Upper lobe of right lung (tissue), 1 donor: Measurements from ENCODE around the gene CRYGB. TPM values are rescaled to one million over a fixed set of nuclear protein-coding genes. Genes with fewer than 3 reads are reported as not detected.
"Not testable (repeated sequence)": the region's sequence is repeated elsewhere in the genome, so short reads cannot be mapped to it uniquely, and the experiment has no call there.

Experiments used
- ATAC-seq: fragments of 200-7000 bp; cut with Tn5 transposase; one replicate; pipeline ENCODE4 v1.9.1; 2020; ENCODE audit warnings: mild to moderate bottlenecking, moderate library complexity
- DNase-seq: peaks from one replicate; pipeline ENCODE4 v3.0.0-alpha.2; 2020
- H3K27ac ChIP-seq: fragments of 200-600 bp; one replicate; pipeline ENCODE4 v1.8.0; 2022
- H3K27me3 ChIP-seq: fragments of 200-600 bp; one replicate; pipeline ENCODE4 v1.8.0; 2022; ENCODE audit warnings: mild to moderate bottlenecking
- H3K36me3 ChIP-seq: fragments of 200-600 bp; one replicate; pipeline ENCODE4 v1.8.0; 2022
- H3K4me1 ChIP-seq: fragments of 200-600 bp; one replicate; pipeline ENCODE4 v1.8.0; 2022
- H3K4me3 ChIP-seq: fragments of 200-600 bp; one replicate; pipeline ENCODE4 v1.8.0; 2022; ENCODE audit warnings: mild to moderate bottlenecking
- H3K9me3 ChIP-seq: fragments of 200-600 bp; one replicate; pipeline ENCODE4 v1.8.0; 2022
- intact Hi-C: fragments of 100-400 bp; cut with DNase I; formaldehyde crosslinking; loops from one replicate; pipeline ENCODE4 v1.11.0; 2022
- total RNA-seq: library from RNA; stranded (reverse); fragmentation: NEBNext Ultra II Directional; extraction: Animal tissue kit (Norgen Biotek cat#: 25700); gene quantifications from one replicate; pipeline ENCODE4 v1.2.1, GENCODE V29; 2021
- TF ChIP-seq, protein P1 (sequence below): fragments of 200-600 bp; IDR thresholded peaks from one replicate; pipeline ENCODE4 v1.8.0; 2022; ENCODE audit warnings: antibody characterized with exemption
- donor health status: DM: no; HTN: yes; CAD: no; lungs with severe emphysema.

The CRYGB gene
- total RNA-seq, 1 donor from 2014 or later, result not detected

DNA sequence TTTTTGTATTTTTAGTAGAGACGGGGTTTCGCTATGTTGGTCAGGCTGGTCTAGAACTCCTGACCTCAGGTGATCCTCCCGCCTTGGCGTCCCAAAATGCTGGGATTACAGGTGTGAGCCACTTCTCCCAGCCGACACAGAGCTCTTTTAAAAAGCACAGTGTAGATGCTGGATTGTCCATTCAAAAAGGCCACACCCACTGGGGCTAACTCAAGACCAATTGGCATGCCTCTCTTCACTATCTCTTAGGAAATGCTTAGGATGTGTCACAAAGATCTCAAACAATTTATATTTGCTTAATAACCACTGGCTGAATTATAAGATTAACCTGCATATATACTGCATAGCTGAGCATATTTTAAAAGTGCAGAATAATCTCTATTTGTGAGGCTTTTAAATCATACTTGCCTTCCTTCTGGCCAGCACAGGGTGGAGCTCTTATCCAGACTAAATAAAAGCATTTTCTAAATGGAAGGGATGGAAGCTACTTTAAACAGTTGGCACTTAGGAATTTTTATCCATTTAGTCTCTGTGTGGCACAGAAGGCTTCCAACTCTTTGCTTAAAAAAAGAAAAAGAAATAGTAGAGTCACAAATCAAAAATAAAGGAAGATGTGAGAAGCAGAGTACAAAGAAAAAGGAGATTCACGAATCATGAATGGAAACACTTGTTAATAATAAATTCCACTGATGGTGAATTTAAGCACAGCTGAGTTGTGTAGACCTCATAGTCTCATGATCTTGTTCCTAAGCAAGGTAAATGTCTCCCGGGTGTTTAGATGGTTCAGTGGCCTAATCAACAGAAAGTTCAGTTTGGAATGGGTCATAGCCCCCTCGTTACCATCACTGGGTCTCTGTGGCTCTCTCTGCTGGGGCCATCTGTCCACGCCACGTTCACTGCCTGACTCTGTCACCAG is 44.0 kb downstream of the CRYGB start:
- intact Hi-C loops, result no loop called here
- Histone ChIP-seq H3K4me3 (no peak overlapping the region), H3K36me3 (no peaks in the 10 kb centered on the region), H3K27me3 (no peaks in the 10 kb centered on the region), H3K4me1 (no peaks in the 10 kb centered on the region), H3K9me3 (no peaks in the 10 kb centered on the region), H3K27ac (no peak overlapping the region)
- TF ChIP-seq, protein P1, sequence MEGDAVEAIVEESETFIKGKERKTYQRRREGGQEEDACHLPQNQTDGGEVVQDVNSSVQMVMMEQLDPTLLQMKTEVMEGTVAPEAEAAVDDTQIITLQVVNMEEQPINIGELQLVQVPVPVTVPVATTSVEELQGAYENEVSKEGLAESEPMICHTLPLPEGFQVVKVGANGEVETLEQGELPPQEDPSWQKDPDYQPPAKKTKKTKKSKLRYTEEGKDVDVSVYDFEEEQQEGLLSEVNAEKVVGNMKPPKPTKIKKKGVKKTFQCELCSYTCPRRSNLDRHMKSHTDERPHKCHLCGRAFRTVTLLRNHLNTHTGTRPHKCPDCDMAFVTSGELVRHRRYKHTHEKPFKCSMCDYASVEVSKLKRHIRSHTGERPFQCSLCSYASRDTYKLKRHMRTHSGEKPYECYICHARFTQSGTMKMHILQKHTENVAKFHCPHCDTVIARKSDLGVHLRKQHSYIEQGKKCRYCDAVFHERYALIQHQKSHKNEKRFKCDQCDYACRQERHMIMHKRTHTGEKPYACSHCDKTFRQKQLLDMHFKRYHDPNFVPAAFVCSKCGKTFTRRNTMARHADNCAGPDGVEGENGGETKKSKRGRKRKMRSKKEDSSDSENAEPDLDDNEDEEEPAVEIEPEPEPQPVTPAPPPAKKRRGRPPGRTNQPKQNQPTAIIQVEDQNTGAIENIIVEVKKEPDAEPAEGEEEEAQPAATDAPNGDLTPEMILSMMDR, result no peak
- no peak for ATAC-seq
- no peak for DNase-seq

DNA sequence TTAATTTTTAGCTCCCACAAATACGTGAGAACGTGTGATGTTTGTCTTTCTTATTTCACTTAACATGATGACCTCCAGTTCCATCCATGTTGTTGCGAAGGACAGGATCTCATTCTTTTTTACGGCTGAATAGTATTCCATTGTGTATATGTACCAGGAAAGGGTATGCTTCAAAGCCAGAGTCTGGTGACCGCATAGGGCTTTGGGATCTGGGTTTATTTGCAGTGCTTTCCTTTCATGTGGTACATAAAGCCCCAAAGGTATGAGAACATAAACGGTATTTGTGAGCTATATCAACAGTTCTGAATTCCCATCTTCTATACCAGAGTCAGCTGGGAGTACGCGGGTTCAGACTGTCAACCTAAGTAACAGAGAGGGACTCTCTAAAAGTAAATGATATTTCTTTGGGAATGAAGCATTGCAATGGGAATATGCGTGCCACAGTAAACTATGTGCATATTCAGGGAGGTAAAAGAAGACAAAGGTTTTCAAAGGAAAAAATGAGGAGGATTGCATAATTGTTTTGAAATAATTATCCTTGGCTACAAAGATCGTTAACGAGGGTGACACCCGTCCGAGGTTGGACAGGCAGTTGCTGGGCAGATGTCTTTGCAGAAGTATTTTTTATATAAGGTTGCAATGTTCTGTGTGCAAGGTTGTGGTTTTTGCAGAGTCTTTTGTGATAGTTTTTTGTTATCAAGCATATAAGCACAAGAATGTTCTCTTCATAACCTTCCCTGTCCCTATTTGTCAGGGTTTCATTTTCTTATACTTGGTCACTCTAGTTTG is 46.1 kb downstream of the CRYGB start:
- H3K36me3 ChIP-seq, result no peaks in the 10 kb centered on the region
- H3K27ac ChIP-seq, result no peak overlapping the region
- H3K27me3 ChIP-seq, result no peaks in the 10 kb centered on the region
- DNase-seq (no peak), ATAC-seq (no peak)
- TF ChIP-seq, protein P1, result no peak
- H3K4me1 ChIP-seq, result no peaks in the 10 kb centered on the region
- intact Hi-C loops, result no loop called here
- no peak overlapping the region for H3K4me3 ChIP-seq
- H3K9me3 ChIP-seq, result no peaks in the 10 kb centered on the region

DNA sequence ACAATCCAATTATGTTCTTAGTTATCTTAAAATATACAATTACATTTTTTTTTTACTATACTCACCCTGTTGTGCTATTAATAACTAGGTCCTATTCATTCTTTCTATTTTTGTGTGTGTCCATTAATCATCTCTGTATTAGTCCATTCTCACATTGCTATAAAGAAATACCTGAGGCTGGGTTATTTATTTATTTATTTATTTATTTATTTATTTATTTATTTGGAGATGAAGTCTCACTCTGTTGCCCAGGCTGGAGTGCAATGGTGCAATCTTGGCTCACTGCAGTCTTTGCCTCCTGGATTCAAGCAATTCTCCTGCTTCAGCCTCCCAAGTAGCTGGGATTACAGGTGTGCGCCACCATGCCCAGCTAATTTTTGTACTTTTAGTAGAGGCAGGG is 47.3 kb downstream of the CRYGB start:
- ATAC-seq, DNase-seq, intact Hi-C loops: not testable (repeated sequence)

DNA sequence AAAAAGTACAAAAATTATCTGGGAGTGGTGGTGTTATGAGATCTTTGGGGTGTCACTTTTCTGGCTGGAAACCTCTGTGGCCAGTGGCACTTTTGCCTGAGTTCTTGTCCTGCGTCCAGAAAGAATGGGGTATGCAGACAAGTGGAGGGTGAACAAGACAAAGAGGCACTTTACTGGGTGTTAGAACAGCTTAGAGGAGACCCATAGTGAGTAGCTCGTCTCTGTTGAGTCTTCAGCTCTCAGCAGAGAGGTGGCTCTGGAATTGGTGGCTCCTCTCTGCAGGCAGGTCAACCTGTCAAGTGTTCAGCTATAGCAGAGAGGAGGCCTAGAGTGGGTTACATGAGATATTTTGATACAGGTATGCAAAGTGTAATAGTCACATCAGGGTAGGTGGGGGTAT is 47.7 kb downstream of the CRYGB start:
- Histone ChIP-seq H3K27ac (no peak overlapping the region), H3K27me3 (no peaks in the 10 kb centered on the region), H3K4me1 (no peaks in the 10 kb centered on the region), H3K9me3 (no peaks in the 10 kb centered on the region), H3K4me3 (no peak overlapping the region), H3K36me3 (no peaks in the 10 kb centered on the region)
- TF ChIP-seq, protein P1, result no peak
- DNase-seq, result no peak
- intact Hi-C loops, result no loop called here
- ATAC-seq, result no peak

More for the DNA sequence above, 47.3 kb downstream of the CRYGB start:
- not testable (repeated sequence) for H3K4me1 ChIP-seq, H3K4me3 ChIP-seq, H3K9me3 ChIP-seq, H3K36me3 ChIP-seq, H3K27me3 ChIP-seq, H3K27ac ChIP-seq

DNA sequence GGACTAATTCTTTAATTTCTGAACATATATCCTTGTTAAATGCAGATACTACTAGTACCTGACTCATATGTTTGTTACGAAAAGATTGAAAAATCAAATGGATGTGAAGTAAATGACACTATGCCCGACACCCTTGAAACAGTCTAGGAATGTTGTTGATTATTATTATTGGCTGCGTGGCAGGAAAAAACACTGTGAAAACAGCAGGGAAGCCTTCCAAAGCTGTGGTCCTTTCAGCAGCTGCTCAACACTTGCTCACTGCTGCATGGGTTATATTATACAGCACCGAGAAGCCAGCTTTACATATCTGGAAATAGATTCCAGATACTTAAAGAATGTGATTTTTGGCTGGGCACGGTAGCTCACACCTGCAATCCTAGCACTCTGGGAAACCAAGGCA is 48.2 kb downstream of the CRYGB start:
- TF ChIP-seq, protein P1, result no peak
- DNase-seq (no peak), ATAC-seq (no peak)
- intact Hi-C loops, result no loop called here
- Histone ChIP-seq H3K27me3 (no peaks in the 10 kb centered on the region), H3K4me3 (no peak overlapping the region), H3K9me3 (no peaks in the 10 kb centered on the region), H3K4me1 (no peaks in the 10 kb centered on the region), H3K27ac (no peak overlapping the region), H3K36me3 (no peaks in the 10 kb centered on the region)

DNA sequence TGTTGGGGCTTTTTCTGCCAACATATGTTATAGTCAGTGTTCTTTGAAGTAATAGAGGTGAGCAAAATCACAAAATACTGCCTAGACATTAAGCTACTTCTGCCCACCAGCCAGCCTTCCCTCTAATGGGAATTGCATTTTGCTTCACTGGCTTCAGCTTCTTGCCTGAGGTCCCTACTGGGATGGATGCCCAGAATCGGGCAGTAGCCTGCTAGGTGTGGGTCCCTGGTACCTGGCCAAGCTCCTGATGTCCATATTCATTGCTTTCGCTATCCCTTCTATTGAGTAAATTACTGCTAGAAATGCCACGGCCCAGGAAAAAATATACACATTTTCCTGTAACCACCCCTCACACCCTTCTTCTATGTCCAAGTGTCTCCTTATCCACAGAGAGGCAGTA is 48.6 kb downstream of the CRYGB start:
- H3K9me3 ChIP-seq, result no peaks in the 10 kb centered on the region
- intact Hi-C loops, result no loop called here
- DNase-seq, result no peak
- H3K36me3 ChIP-seq, result no peaks in the 10 kb centered on the region
- TF ChIP-seq, protein P1, result no peak
- H3K27ac ChIP-seq, result no peak overlapping the region
- no peaks in the 10 kb centered on the region for H3K27me3 ChIP-seq
- H3K4me3 ChIP-seq, result no peak overlapping the region
- no peaks in the 10 kb centered on the region for H3K4me1 ChIP-seq
- no peak for ATAC-seq
